Common myeloid progenitor, CD34-positive (primary cell): ENCODE data around the gene SGPP1.
A peak's percentile ranks its signal among the peaks of the same experiment; 100 is the strongest.
"Not testable (repeated sequence)": the region's sequence is repeated elsewhere in the genome, so short reads cannot be mapped to it uniquely, and the experiment has no call there.

Experiments
- CTCF ChIA-PET: fragments of 350-600 bp; sonication (Branson Sonifier 250); formaldehyde crosslinking; loops from one replicate; lab custom pipeline; 2021; ENCODE audit warnings: antibody characterized with exemption; lab: Charles Lee
- POLR2A ChIA-PET: fragments of 350-600 bp; sonication (Branson Sonifier 250); formaldehyde crosslinking; loops from one replicate; lab custom pipeline; 2021; ENCODE audit warnings: antibody characterized with exemption; lab: Charles Lee
- DNase-seq, 3 donors: peaks; one replicate each; pipeline versions ENCODE4 v3.0.0 to v3.0.0-alpha.2; 2013
- H3K27ac ChIP-seq, 2 experiments: 1 replicate in 1 of 2; 2 replicates in 1 of 2; pipeline ENCODE4 v1.7.0; 2013; ENCODE audit warnings: inconsistent platforms in 2 of 2, low read length in 2 of 2, mild to moderate bottlenecking in 2 of 2, low read depth in 1 of 2, moderate library complexity in 1 of 2; ENCODE audit not compliant: severe bottlenecking in 2 of 2, insufficient read depth in 1 of 2, poor library complexity in 1 of 2
- H3K27me3 ChIP-seq, 5 experiments: replicated peaks in 2 of 5; 1 replicate in 3 of 5; 2 replicates in 2 of 5; pipeline versions ENCODE4 v1.6.1 to v1.7.0; 2013; ENCODE audit warnings: low read length in 4 of 5, mild to moderate bottlenecking in 2 of 5, moderate library complexity in 2 of 5, inconsistent platforms in 1 of 5; ENCODE audit not compliant: insufficient read depth in 5 of 5, control insufficient read depth in 4 of 5
- H3K36me3 ChIP-seq, 4 experiments: 1 replicate in 2 of 4; 2 replicates in 2 of 4; pipeline versions ENCODE4 v1.6.1 to v1.7.0; 2013; ENCODE audit warnings: low read length in 3 of 4, control low read depth in 1 of 4, mild to moderate bottlenecking in 1 of 4; ENCODE audit not compliant: control insufficient read depth in 4 of 4, insufficient read depth in 4 of 4
- H3K4me1 ChIP-seq, 4 experiments: 1 replicate in 3 of 4; 2 replicates in 1 of 4; pipeline versions ENCODE4 v1.6.1 to v1.7.1; 2013; ENCODE audit warnings: low read length in 3 of 4, mild to moderate bottlenecking in 3 of 4, control low read depth in 1 of 4, inconsistent platforms in 1 of 4, moderate library complexity in 1 of 4; ENCODE audit not compliant: control insufficient read depth in 4 of 4, insufficient read depth in 4 of 4; ENCODE audit errors: control extremely low read depth in 1 of 4
- H3K4me3 ChIP-seq, 7 experiments: 1 replicate in 4 of 7; 2 replicates in 3 of 7; pipeline versions ENCODE4 v1.5.1 to v1.7.0; 2013; ENCODE audit warnings: mild to moderate bottlenecking in 7 of 7, low read length in 6 of 7, moderate library complexity in 6 of 7, inconsistent platforms in 2 of 7, low read depth in 2 of 7, control low read depth in 1 of 7; ENCODE audit not compliant: insufficient read depth in 4 of 7, control insufficient read depth in 1 of 7; ENCODE audit errors: extremely low read depth in 1 of 7
- H3K9me3 ChIP-seq, 5 experiments: 1 replicate in 4 of 5; 2 replicates in 1 of 5; pipeline versions ENCODE4 v1.6.1 to v1.7.1; 2013; ENCODE audit warnings: low read length in 4 of 5, mild to moderate bottlenecking in 2 of 5, inconsistent platforms in 1 of 5, low read depth in 1 of 5, moderate library complexity in 1 of 5; ENCODE audit not compliant: control insufficient read depth in 4 of 5, insufficient read depth in 2 of 5; ENCODE audit errors: control extremely low read depth in 1 of 5
- WGBS: methylation state at CpG from one replicate; pipeline ENCODE4 v1.1.5; 2013; ENCODE audit not compliant: insufficient coverage; 5-methylcytosine and 5-hydroxymethylcytosine counted together

SGPP1 gene

GRCh38 chr14:63713058-63713457 lies 14.8 kb downstream of the SGPP1 start:
- H3K9me3 ChIP-seq, result peaks cover 4 to 31% (median 7%) of the 10 kb centered on the region in 5 experiments
- no peak overlapping the region for H3K4me3 ChIP-seq
- H3K36me3 ChIP-seq, result peaks cover 0 to 16% (median 3%) of the 10 kb centered on the region in 4 experiments
- H3K27me3 ChIP-seq, result no peaks in the 10 kb centered on the region
- H3K27ac ChIP-seq, result no peak overlapping the region
- H3K4me1 ChIP-seq, result peaks cover 0 to 3% (median 0%) of the 10 kb centered on the region in 4 experiments
- DNase-seq, result no peak
- ChIA-PET POLR2A (no interaction called here), CTCF (interaction anchor here (0.9 to 1.1 kb wide), 2 partner anchors 14 to 20 kb away, joined by 3 read pairs; no protein-coding TSS in a partner anchor)
- 92% methylated on average over 2 of the region's 2 CpGs for WGBS

GRCh38 chr14:63712123-63712522 lies 15.7 kb downstream of the SGPP1 start:
- CTCF ChIA-PET, result interaction anchor here (1.1 kb wide), 1 partner anchor 13 kb away, joined by 3 read pairs; no protein-coding TSS in a partner anchor
- POLR2A ChIA-PET, result interaction anchor here (0.6 kb wide), 1 partner anchor 64 kb away, joined by 3 read pairs; no protein-coding TSS in a partner anchor
- Histone ChIP-seq H3K36me3 (peaks cover 0 to 16% (median 3%) of the 10 kb centered on the region in 4 experiments), H3K27ac (no peak overlapping the region), H3K4me3 (no peak overlapping the region), H3K27me3 (no peaks in the 10 kb centered on the region), H3K4me1 (peaks cover 0 to 3% (median 0%) of the 10 kb centered on the region in 4 experiments), H3K9me3 (peaks cover 0 to 26% (median 5%) of the 10 kb centered on the region in 5 experiments)
- no peak for DNase-seq

- Histone ChIP-seq H3K9me3 (peaks cover 0 to 13% (median 3%) of the 10 kb centered on the region in 5 experiments), H3K27me3 (no peaks in the 10 kb centered on the region), H3K4me3 (no peak overlapping the region), H3K36me3 (peaks cover 0 to 10% (median under 1%) of the 10 kb centered on the region in 4 experiments), H3K4me1 (peaks cover 0 to 3% (median under 1%) of the 10 kb centered on the region in 4 experiments), H3K27ac (no peak overlapping the region)
- POLR2A ChIA-PET, result no interaction called here
- WGBS, result 100% methylated on average over 1 of the region's 4 CpGs
- peak in 1 of 3 donors; percentile 21 for DNase-seq
- CTCF ChIA-PET, result no interaction called here
Measured at GRCh38 chr14:63710497-63710896, 17.4 kb downstream of the SGPP1 start.

GRCh38 chr14:63709589-63709988 lies 18.3 kb downstream of the SGPP1 start:
- CTCF ChIA-PET, result no interaction called here
- DNase-seq, result no peak
- POLR2A ChIA-PET, result no interaction called here
- no CpG with 5 or more reads among the region's 2 CpGs for WGBS
- H3K36me3 ChIP-seq, result peaks cover 0 to 3% (median 0%) of the 10 kb centered on the region in 4 experiments
- H3K9me3 ChIP-seq, result peaks cover 0 to 9% (median 0%) of the 10 kb centered on the region in 5 experiments
- H3K27me3 ChIP-seq, result no peaks in the 10 kb centered on the region
- no peak overlapping the region for H3K4me3 ChIP-seq
- peaks cover 0 to 3% (median 1%) of the 10 kb centered on the region in 4 experiments for H3K4me1 ChIP-seq
- H3K27ac ChIP-seq, result peak overlapping the region in 1 of 2 experiments; percentile 5

- no peaks in the 10 kb centered on the region for H3K27me3 ChIP-seq
- CTCF ChIA-PET, result interaction anchor here (0.8 to 1.2 kb wide), 2 partner anchors 10 to 247 kb away, joined by 3 to 5 read pairs; no protein-coding TSS in a partner anchor
Measured at GRCh38 chr14:63707216-63707615, 20.6 kb downstream of the SGPP1 start.

GRCh38 chr14:63705561-63706070 lies 22.2 kb downstream of the SGPP1 start:
- Histone ChIP-seq H3K27me3 (no peaks in the 10 kb centered on the region), H3K9me3 (no peaks in the 10 kb centered on the region), H3K4me3 (no peak overlapping the region), H3K36me3 (no peaks in the 10 kb centered on the region), H3K4me1 (peaks cover 8 to 16% (median 10%) of the 10 kb centered on the region in 4 experiments), H3K27ac (no peak overlapping the region)
- DNase-seq, result no peak
- POLR2A ChIA-PET, result no interaction called here
- CTCF ChIA-PET, result interaction anchor here (1.4 kb wide), 1 partner anchor 65 kb away, joined by 3 read pairs; no protein-coding TSS in a partner anchor
- WGBS, result no CpG with 5 or more reads among the region's 4 CpGs

More at GRCh38 chr14:63707216-63707615, 20.6 kb downstream of the SGPP1 start:
- Histone ChIP-seq H3K4me3 (no peak overlapping the region), H3K9me3 (peaks cover 0 to 4% (median 0%) of the 10 kb centered on the region in 5 experiments), H3K4me1 (peaks cover 0 to 11% (median 2%) of the 10 kb centered on the region in 4 experiments), H3K27ac (no peak overlapping the region), H3K36me3 (no peaks in the 10 kb centered on the region)
- POLR2A ChIA-PET, result no interaction called here
- DNase-seq, result no peak
- 94% methylated on average over 6 of the region's 8 CpGs for WGBS

- H3K4me1 ChIP-seq, result peaks cover 8 to 19% (median 9%) of the 10 kb centered on the region in 4 experiments
- H3K27me3 ChIP-seq, CTCF ChIA-PET, DNase-seq, H3K9me3 ChIP-seq, H3K27ac ChIP-seq, POLR2A ChIA-PET, H3K36me3 ChIP-seq: not testable (repeated sequence)
- peak overlapping the region in 1 of 7 experiments; percentile 2 for H3K4me3 ChIP-seq
- WGBS, result 100% methylated on average over 4 of the region's 4 CpGs
Measured at GRCh38 chr14:63702530-63702929, 25.3 kb downstream of the SGPP1 start.
